NCI-H1694 treated with DMSO at 0.1 percent for 48 hours (cell line): ENCODE measurements around the gene GRID2.
"Not testable (repeated sequence)": the region's sequence is repeated elsewhere in the genome, so short reads cannot be mapped to it uniquely, and the experiment has no call there.

Experiments used
- DNase-seq: peaks from one replicate; lab custom pipeline; 2025; lab: John Stamatoyannopoulos, UW

GRID2 gene

DNA sequence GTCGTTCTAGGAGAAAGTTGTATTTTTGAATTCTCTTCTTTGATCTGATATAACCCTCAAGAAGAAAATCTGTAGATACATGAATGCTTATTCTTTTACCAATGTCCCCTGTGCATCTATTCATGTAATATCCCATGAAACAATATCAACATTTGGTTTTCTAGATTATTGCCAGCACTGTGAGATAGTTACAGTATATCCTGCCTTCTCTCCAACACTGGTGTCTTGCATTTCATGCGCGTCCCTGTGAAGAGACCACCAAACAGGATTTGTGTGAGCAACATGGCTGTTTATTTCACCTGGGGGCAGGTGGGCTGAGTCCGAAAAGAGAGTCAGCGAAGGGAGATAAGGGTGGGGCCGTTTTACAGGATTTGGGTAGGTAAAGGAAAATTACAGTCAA lies 135.0 kb downstream of the GRID2 start:
- DNase-seq, result not testable (repeated sequence)

GRCh38 chr4:92442131-92442530 lies 138.4 kb downstream of the GRID2 start:
- not testable (repeated sequence) for DNase-seq

DNA sequence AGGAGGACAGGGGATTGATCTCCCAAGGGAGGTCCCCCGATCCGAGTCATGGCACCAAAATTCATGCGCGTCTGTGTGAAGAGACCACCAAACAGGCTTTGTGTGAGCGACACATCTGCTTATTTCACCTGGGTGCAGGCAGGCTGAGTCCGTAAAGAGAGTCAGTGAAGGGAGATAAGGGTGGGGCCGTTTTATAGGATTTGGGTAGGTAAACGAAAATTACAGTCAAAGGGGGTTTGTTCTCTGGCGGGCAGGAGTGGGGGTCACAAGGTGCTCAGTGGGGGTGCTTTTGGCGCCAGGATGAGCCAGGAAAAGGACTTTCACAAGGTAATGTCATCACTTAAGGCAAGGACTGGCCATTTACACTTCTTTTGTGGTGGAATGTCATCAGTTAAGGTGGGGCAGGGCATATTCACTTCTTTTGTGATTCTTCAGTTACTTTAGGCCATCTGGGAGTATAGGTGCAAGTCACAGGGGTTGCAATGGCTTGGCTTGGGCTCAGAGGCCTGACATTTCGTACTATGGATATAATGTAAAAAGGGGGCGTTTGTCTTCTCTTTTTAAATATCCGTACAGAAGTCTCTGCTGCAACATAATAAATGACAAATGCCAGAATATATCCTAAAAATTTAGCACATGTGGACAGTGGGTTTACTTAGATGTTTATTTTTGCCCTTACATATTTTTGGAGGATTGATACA lies 140.5 kb downstream of the GRID2 start:
- not testable (repeated sequence) for DNase-seq

GRCh38 chr4:92445127-92445526 lies 141.4 kb downstream of the GRID2 start:
- DNase-seq, result no peak

DNA sequence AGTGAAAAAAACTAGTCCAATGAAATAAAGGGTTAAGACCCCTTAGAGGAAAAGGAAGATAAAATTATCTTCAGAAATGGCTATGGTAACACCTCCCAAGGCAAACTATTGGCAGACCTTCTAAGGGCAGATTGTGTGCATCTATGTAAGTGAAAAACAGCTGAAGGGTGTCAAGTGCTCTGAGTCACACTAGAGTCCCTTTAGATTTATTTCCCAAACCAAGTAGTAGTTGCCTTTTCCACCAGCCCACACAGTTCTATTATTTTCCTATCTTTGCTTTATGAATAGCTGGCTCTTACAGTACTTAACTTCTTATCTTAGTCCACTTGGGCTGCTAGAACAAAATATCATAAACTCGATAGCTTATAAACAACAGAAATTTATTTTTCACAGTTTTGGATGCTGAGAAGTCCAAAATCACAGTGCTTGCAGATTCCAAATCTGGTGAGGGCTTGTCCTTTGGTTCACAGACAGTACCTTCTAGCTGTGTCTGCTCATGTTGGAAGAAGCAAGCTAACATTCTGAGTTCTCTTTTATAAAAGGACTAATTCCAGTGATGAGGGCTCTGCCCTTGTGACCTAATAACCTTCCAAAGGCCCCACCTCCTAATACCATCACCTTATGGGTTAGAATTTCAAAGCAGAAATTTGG lies 143.6 kb downstream of the GRID2 start:
- no peak for DNase-seq

GRCh38 chr4:92448176-92448575 lies 144.4 kb downstream of the GRID2 start:
- DNase-seq, result not testable (repeated sequence)

DNA sequence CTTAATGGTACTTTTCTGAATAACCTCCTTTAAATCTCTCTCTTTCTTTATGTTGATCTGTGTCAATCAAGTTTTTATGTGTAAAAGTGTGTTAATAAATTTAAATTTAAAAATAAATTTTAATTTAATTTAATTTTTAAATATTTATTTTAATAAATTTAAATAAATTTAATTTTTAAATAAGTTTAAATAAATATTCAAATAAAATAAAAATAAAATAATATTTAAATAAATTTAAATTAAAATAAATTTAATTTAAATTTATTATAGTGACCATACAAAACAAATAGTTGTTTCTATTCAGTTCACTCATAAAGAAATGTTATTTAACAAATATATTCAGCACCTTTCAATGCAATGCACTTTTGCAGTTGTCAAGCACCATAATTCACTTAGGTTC lies 146.9 kb downstream of the GRID2 start:
- no peak for DNase-seq

DNA sequence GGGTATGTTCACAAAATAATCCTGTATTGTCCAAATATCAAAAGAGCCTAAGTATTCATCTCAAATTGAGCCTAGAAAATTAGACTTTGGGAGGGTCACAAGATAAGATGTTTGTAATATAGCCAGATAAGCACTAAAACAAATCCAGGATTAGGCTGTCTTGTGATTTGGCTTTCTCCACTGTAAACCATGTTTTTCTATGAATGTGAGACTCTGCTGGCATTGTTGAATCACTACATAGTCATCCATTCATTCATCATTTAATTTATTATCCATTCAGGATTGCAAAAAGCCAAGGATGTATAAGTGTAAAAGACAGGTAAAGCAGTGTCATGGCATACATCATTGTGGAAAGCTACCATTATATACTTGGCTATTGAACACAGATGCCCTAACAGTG lies 148.0 kb downstream of the GRID2 start:
- no peak for DNase-seq

DNA sequence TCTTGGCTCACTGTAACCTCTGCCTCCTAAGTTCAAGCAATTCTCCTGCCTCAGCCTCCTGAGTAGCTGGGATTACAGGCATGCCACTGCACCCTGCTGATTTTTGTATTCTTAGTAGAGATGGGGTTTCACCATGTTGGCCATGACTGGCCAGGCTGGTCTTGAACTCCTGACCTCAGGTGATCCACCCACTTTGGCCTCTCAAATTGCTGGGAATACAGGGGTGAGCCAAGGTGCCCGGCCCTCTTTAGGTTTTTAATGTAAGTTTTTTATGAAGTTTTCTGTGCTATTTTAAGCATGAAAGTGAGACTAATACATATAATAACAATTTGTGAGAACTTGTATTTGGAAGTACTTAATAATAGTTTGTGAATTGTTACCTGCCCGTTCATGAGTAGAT lies 148.6 kb downstream of the GRID2 start:
- DNase-seq, result not testable (repeated sequence)

- no peak for DNase-seq
Observed at GRCh38 chr4:92455329-92455839, 151.6 kb downstream of the GRID2 start.

DNA sequence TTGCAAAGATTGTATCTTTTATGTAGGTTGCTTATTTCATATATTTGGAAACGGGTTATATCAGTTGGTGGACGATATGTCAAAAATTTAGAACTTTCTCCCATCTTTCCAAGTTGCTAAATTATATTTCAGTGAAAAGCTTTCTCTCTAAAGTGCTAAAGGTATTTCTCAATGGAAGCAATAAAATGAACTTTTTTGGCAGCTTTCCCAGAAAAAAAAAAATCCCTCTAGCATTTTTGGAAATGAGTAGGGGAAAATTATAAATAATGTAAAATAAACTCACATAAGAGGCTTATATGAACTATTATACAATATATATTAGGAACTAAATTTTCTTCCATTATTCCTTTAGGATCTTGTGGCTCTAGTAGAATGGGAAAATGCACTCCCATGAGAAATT lies 152.2 kb downstream of the GRID2 start:
- no peak for DNase-seq

DNA sequence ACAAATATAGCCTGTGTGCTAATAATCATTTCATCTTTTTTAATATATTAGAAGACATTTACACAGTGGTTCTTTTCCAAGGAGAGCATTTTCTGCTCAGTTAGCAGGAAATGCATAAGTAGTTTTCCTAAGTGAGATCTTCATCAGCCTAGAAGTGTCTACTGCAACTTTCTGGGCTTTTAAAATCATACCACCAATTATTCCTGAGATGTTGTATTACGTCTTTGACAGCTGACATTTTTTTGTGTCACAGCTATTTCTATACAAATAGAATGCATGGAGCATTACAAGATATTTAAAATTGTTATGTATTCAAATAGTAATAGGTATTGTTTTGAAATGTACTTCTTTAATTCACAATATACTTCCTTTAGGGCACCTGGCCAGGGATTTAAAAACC lies 158.0 kb downstream of the GRID2 start:
- DNase-seq, result no peak

GRCh38 chr4:92477298-92477697 lies 173.5 kb downstream of the GRID2 start:
- DNase-seq, result no peak

DNA sequence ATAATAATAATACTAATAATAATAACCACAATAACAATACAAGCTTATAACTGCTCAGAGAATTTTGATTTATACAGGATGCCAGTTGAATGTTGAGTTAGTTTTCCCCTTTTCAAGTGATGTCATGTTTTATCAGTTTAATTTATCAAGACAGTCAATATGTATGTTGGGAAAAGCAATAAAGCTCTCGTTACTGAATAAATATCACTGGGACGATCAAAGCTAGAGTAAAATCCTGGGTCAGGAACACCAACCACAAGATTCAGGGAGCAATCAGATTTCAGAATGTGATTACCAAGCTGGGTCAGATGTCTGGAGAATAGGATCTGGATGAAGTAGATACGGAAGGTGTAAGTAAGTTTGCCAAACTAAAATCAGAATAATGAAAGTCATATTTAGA lies 179.6 kb downstream of the GRID2 start:
- no peak for DNase-seq

- DNase-seq, result no peak
Observed at GRCh38 chr4:92488496-92488895, 184.7 kb downstream of the GRID2 start.

GRCh38 chr4:92497141-92497540 lies 193.4 kb downstream of the GRID2 start:
- DNase-seq, result no peak

DNA sequence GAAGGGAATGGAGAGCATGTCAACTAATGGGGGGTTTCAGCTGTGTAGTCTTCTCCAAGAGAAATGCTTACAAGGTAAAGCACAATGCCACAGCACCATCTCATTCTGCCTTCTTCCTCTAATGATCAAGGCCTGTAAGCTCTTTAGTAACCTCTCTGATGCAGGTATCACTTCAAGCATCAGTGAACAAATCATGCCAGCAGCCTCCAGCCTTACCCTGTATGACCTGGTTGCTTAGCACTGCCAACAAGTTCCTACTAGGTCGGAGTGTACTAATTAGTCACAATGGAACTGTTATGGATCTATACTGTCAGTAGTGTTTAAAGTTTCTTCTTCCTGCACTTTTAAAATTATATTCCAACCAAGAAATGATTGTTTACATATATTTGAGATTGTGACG lies 197.7 kb downstream of the GRID2 start:
- DNase-seq, result no peak

GRCh38 chr4:92506933-92507332 lies 203.2 kb downstream of the GRID2 start:
- DNase-seq, result no peak

- no peak for DNase-seq
Observed at GRCh38 chr4:92514627-92515026, 210.9 kb downstream of the GRID2 start.

GRCh38 chr4:92516450-92516849 lies 212.7 kb downstream of the GRID2 start:
- DNase-seq, result no peak

DNA sequence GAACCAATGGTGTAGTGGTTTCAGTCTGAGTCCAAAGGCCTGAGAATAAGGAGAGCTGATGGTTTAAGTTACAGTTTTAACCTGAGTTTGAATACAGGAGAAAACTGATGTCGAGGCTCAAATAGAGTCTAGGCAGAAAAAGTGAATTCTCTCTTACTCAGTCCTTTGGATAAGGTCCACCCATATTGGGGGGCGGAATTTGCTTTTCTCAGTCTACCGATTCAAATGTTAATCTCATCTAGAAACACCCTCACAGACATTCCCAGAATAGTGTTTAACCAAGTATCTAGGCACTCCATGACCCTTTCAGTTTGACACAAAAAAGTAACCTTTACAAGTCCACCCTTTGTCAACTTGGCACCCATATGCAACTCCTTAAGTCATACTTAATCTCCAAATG lies 216.0 kb downstream of the GRID2 start:
- no peak for DNase-seq

DNA sequence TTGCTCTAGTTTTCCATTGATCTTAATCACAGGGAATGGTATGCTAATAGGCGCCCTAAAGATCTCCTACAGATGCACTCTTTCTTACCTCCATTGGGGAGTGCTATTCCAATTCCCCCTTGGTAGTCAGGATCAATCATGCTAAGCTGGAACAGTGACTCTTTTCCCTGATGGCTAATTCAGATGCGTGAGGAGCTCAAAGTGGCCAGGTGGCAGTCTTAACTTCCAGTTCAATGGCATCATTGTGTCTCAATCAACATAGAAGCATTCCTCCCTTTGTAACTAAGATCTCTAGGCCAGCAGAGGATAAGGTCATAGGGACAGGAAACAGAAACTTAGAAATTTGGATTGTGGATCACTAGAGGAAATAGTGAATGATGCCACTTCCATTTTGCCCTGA lies 216.8 kb downstream of the GRID2 start:
- DNase-seq, result no peak

DNA sequence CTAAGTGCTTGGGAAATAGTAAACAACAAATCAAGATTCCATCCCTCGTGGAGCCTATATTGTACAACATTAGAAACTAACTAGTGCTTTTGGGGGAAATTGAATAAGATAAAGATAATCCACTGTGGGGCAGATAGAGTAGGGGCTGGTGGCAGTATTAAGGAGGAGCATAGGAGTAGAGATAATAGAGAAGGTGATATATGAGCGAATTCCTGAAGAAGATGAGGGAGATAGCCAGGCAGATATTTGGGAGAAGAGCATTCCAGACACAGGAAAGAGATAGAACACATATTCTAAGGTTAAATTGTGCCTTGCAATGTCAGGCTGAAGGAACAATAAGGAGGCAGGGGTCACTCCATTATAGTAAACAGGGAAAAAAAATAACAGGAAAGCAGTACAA lies 218.2 kb downstream of the GRID2 start:
- no peak for DNase-seq

DNA sequence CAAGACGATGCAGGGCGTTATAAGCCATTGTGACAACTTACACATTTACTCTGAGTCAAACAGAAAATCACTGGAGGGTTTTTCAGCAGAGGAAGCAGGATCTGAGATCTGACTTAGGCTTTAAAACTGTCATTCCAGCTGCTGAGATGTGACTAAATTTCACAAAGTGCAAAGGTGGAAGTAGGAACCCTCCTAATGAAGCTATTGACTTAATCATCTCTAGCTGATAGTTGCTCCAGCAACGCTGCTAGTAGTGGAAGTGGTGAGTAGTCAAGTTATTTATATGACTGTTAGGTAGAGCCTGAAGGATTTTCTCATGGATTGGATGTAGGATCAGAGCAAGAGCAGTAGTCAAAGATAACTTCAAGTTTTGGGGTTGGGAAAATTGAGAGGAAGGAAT lies 218.6 kb downstream of the GRID2 start:
- DNase-seq, result no peak
